ENCODE measurements around the gene ZNF678.
"Not testable (repeated sequence)": the region's sequence is repeated elsewhere in the genome, so short reads cannot be mapped to it uniquely, and the experiment has no call there.

The ZNF678 gene

DNA sequence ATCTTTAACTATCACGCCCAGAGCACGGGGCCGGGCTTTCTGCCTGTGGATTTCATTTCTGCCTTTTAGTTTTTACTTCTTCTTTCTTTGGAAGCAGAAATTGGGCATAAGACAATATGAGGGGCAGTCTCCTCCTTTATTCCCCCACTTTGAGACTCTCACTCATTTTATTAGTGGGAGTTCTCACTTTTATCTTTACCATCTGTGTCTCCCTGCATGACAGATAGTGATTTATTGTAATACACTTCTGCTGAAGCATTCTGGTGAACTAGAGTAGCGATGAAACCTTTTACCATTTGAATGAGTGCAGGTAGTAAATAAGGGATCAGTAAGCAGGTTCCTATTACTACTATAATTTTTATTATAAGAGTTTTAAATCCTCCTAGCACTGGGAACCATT, 26.4 kb downstream of the ZNF678 start:
- not testable (repeated sequence) for H3K4me2 ChIP-seq (ENCODE audit: insufficient read depth, low read length); H2AFZ ChIP-seq (ENCODE audit: low read depth, low read length); DNase-seq; H3K4me3 ChIP-seq (ENCODE audit: low read depth in 1 of 2, low read length in 2 of 2); H3K27me3 ChIP-seq (ENCODE audit: insufficient read depth, low read length, poor library complexity); H3K27ac ChIP-seq (ENCODE audit: low read length); H4K20me1 ChIP-seq (ENCODE audit: insufficient read depth, low read length); H3K4me1 ChIP-seq (ENCODE audit: insufficient read depth, low read length); H3K9ac ChIP-seq (ENCODE audit: low read depth, low read length); ATAC-seq (ENCODE audit: insufficient read depth, low read depth)
- peaks cover 32% of the 10 kb centered on the region for H3K36me3 ChIP-seq (ENCODE audit: insufficient read depth, low read length)
- peaks cover 27% of the 10 kb centered on the region for H3K79me2 ChIP-seq (ENCODE audit: insufficient read depth, low read length)
- peaks cover 51% of the 10 kb centered on the region for H3K9me3 ChIP-seq (ENCODE audit: insufficient read depth, low read length, severe bottlenecking)

DNA sequence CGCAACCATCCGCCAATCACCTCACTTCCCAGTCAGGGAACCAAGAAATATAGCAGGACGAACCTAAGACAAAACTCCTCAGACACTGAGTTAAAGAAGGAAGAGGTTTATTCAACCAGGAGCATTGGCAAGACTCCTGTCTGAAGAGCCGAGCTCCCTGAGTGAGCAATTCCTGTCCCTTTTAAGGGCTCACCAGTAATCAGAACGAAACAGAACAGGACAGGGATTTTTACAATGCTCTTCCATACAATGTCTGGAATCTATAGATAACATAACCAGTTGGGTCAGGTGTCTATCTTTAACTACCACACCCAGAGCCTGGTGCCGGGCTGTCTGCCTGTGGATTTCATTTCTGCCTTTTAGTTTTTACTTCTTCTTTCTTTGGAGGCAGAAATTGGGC, 32.9 kb downstream of the ZNF678 start:
- H3K27me3 ChIP-seq (ENCODE audit: insufficient read depth, low read length, poor library complexity); H3K9ac ChIP-seq (ENCODE audit: low read depth, low read length); H3K4me1 ChIP-seq (ENCODE audit: insufficient read depth, low read length); H3K27ac ChIP-seq (ENCODE audit: low read length); H3K4me2 ChIP-seq (ENCODE audit: insufficient read depth, low read length); H4K20me1 ChIP-seq (ENCODE audit: insufficient read depth, low read length); H3K4me3 ChIP-seq (ENCODE audit: low read depth in 1 of 2, low read length in 2 of 2); ATAC-seq (ENCODE audit: insufficient read depth, low read depth); H2AFZ ChIP-seq (ENCODE audit: low read depth, low read length); DNase-seq: not testable (repeated sequence)
- Histone ChIP-seq H3K79me2 (ENCODE audit: insufficient read depth, low read length) (peaks cover 20% of the 10 kb centered on the region; the same call in 1 of the 2 replicates), H3K9me3 (ENCODE audit: insufficient read depth, low read length, severe bottlenecking) (peaks cover 50% of the 10 kb centered on the region), H3K36me3 (ENCODE audit: insufficient read depth, low read length) (peaks cover 12% of the 10 kb centered on the region)

DNA sequence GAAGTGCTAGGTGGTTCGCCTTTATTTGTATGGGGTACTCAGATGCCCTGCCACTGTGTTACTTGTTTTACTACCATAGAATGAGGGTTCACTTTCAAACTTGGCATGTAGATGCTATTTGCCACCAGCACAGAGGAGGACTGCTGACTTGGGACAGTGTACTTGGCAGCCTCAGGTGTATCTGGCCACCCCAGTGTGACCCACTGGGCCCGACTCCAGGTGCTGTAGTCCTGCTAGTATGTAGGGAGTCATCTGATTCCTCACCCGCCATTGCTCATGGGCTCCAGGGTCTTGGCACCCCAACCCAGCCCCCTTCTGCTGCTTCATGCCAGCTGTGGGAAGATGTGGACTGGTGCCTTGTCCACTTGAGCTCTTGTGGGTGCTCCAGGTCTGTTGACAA, 40.0 kb downstream of the ZNF678 start:
- Histone ChIP-seq H3K9ac (ENCODE audit: low read depth, low read length) (no peak overlapping the region), H3K27me3 (ENCODE audit: insufficient read depth, low read length, poor library complexity) (no peaks in the 10 kb centered on the region), H3K4me1 (ENCODE audit: insufficient read depth, low read length) (no peaks in the 10 kb centered on the region), H3K36me3 (ENCODE audit: insufficient read depth, low read length) (peaks cover 14% of the 10 kb centered on the region; the same call in 1 of the 2 replicates), H3K79me2 (ENCODE audit: insufficient read depth, low read length) (peaks cover 40% of the 10 kb centered on the region), H4K20me1 (ENCODE audit: insufficient read depth, low read length) (no peaks in the 10 kb centered on the region), H3K9me3 (ENCODE audit: insufficient read depth, low read length, severe bottlenecking) (peaks cover 45% of the 10 kb centered on the region), H3K4me2 (ENCODE audit: insufficient read depth, low read length) (no peak overlapping the region), H3K4me3 (ENCODE audit: low read depth in 1 of 2, low read length in 2 of 2) (no peak overlapping the region), H3K27ac (ENCODE audit: low read length) (no peak overlapping the region), H2AFZ (ENCODE audit: low read depth, low read length) (no peak overlapping the region)
- no peak for ATAC-seq (ENCODE audit: insufficient read depth, low read depth)
- TF ChIP-seq, protein P1, sequence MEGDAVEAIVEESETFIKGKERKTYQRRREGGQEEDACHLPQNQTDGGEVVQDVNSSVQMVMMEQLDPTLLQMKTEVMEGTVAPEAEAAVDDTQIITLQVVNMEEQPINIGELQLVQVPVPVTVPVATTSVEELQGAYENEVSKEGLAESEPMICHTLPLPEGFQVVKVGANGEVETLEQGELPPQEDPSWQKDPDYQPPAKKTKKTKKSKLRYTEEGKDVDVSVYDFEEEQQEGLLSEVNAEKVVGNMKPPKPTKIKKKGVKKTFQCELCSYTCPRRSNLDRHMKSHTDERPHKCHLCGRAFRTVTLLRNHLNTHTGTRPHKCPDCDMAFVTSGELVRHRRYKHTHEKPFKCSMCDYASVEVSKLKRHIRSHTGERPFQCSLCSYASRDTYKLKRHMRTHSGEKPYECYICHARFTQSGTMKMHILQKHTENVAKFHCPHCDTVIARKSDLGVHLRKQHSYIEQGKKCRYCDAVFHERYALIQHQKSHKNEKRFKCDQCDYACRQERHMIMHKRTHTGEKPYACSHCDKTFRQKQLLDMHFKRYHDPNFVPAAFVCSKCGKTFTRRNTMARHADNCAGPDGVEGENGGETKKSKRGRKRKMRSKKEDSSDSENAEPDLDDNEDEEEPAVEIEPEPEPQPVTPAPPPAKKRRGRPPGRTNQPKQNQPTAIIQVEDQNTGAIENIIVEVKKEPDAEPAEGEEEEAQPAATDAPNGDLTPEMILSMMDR (IDR thresholded peaks at IDR 0.05; ENCODE audit: borderline replicate concordance, extremely low read depth, low read length, poor library complexity, severe bottlenecking), result no peak
- TF ChIP-seq EZH2 (IDR thresholded peaks at IDR 0.05; ENCODE audit: borderline replicate concordance, low read depth, low read length, severe bottlenecking), result no peak
- no peak for DNase-seq

DNA sequence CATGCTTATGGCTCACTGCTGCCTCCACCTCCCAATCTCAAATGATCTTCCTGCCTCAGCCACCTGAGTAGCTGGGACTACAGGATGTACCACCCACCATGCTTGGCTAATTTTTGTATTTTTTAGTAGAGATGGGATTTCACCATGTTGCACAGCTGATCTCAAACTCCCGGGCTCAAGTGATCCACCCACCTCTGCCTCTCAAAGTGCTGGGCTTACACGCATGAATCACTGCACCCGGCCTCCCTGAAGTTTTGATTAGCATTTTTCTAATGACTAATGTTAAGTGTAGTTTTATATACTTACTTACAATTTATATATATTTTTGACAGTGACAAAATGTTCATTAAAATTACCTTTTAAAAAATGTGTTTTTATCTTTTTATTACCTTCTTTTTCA, 41.1 kb downstream of the ZNF678 start:
- H3K79me2 ChIP-seq (ENCODE audit: insufficient read depth, low read length), result peaks cover 36% of the 10 kb centered on the region
- TF ChIP-seq EZH2 (IDR thresholded peaks at IDR 0.05; ENCODE audit: borderline replicate concordance, low read depth, low read length, severe bottlenecking), result no peak
- TF ChIP-seq, protein P1 (IDR thresholded peaks at IDR 0.05; ENCODE audit: borderline replicate concordance, extremely low read depth, low read length, poor library complexity, severe bottlenecking), result no peak
- H3K4me1 ChIP-seq (ENCODE audit: insufficient read depth, low read length), result no peaks in the 10 kb centered on the region
- no peak for DNase-seq
- H3K4me3 ChIP-seq (ENCODE audit: low read depth in 1 of 2, low read length in 2 of 2), result no peak overlapping the region
- H3K4me2 ChIP-seq (ENCODE audit: insufficient read depth, low read length), result no peak overlapping the region
- no peaks in the 10 kb centered on the region for H3K27me3 ChIP-seq (ENCODE audit: insufficient read depth, low read length, poor library complexity)
- no peak overlapping the region for H3K9ac ChIP-seq (ENCODE audit: low read depth, low read length)
- H3K36me3 ChIP-seq (ENCODE audit: insufficient read depth, low read length), result peaks cover 14% of the 10 kb centered on the region; the same call in 1 of the 2 replicates
- no peak overlapping the region for H2AFZ ChIP-seq (ENCODE audit: low read depth, low read length)
- peaks cover 42% of the 10 kb centered on the region for H3K9me3 ChIP-seq (ENCODE audit: insufficient read depth, low read length, severe bottlenecking)
- no peaks in the 10 kb centered on the region for H4K20me1 ChIP-seq (ENCODE audit: insufficient read depth, low read length)
- no peak overlapping the region for H3K27ac ChIP-seq (ENCODE audit: low read length)
- no peak for ATAC-seq (ENCODE audit: insufficient read depth, low read depth)

DNA sequence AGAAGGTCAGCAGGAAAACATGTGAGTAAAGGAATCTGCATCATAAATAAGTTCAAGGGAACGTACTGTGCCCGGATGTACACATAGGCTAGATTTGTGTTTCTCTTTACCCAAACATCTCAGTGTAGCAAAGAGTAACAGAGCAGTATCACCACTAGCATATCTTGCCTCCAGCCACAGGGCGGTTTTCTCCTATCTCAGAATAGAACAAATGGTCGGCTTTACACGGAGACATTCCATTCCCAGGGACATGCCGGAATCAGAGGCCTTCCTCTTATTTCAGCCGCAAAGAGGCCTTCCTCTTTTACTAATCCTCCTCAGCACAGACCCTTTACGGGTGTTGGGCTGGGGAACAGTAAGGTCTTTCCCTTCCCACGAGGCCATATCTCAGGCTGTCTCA, 42.9 kb downstream of the ZNF678 start:
- not testable (repeated sequence) for DNase-seq; H2AFZ ChIP-seq (ENCODE audit: low read depth, low read length); ATAC-seq (ENCODE audit: insufficient read depth, low read depth); H3K4me1 ChIP-seq (ENCODE audit: insufficient read depth, low read length); H3K9ac ChIP-seq (ENCODE audit: low read depth, low read length); H3K27me3 ChIP-seq (ENCODE audit: insufficient read depth, low read length, poor library complexity); H4K20me1 ChIP-seq (ENCODE audit: insufficient read depth, low read length); H3K27ac ChIP-seq (ENCODE audit: low read length); H3K4me3 ChIP-seq (ENCODE audit: low read depth in 1 of 2, low read length in 2 of 2); H3K4me2 ChIP-seq (ENCODE audit: insufficient read depth, low read length)
- Histone ChIP-seq H3K79me2 (ENCODE audit: insufficient read depth, low read length) (peaks cover 27% of the 10 kb centered on the region), H3K36me3 (ENCODE audit: insufficient read depth, low read length) (peaks cover 27% of the 10 kb centered on the region; the same call in 1 of the 2 replicates), H3K9me3 (ENCODE audit: insufficient read depth, low read length, severe bottlenecking) (peaks cover 37% of the 10 kb centered on the region)

All from DND-41 (cell line).